ENCODE measurements around the gene JPH4.
"Not testable (repeated sequence)": the region's sequence is repeated elsewhere in the genome, so short reads cannot be mapped to it uniquely, and the experiment has no call there.

The JPH4 gene

GRCh38 chr14:23608454-23608853 is 29.9 kb upstream of the JPH4 start:
- no peak for DNase-seq

- no peak for DNase-seq
Measured at GRCh38 chr14:23605931-23606585, 27.5 kb upstream of the JPH4 start.

GRCh38 chr14:23604675-23605170 is 26.1 kb upstream of the JPH4 start:
- DNase-seq = no peak

GRCh38 chr14:23604148-23604547 is 25.6 kb upstream of the JPH4 start:
- DNase-seq = no peak

- no peak for DNase-seq
Measured at GRCh38 chr14:23603103-23603502, 24.5 kb upstream of the JPH4 start.

GRCh38 chr14:23602181-23603095 is 23.8 kb upstream of the JPH4 start:
- DNase-seq = no peak

GRCh38 chr14:23601845-23602180 is 23.2 kb upstream of the JPH4 start:
- no peak for DNase-seq

- DNase-seq = no peak
Measured at GRCh38 chr14:23601424-23601823, 22.8 kb upstream of the JPH4 start.

- no peak for DNase-seq
Measured at GRCh38 chr14:23600806-23601205, 22.2 kb upstream of the JPH4 start.

GRCh38 chr14:23600322-23600707 is 21.7 kb upstream of the JPH4 start:
- no peak for DNase-seq

- not testable (repeated sequence) for DNase-seq
Measured at GRCh38 chr14:23594191-23594590, 15.6 kb upstream of the JPH4 start.

- no peak for DNase-seq
Measured at GRCh38 chr14:23590198-23590597, 11.6 kb upstream of the JPH4 start.

GRCh38 chr14:23589606-23590005 is 11.0 kb upstream of the JPH4 start:
- no peak for DNase-seq

GRCh38 chr14:23588884-23589598 is 10.5 kb upstream of the JPH4 start:
- DNase-seq = peak; percentile 81

- not testable (repeated sequence) for DNase-seq
Measured at GRCh38 chr14:23584527-23585203, 6.1 kb upstream of the JPH4 start.

- DNase-seq = not testable (repeated sequence)
Measured at GRCh38 chr14:23583761-23584526, 5.4 kb upstream of the JPH4 start.

- no peak for DNase-seq
Measured at GRCh38 chr14:23582906-23583760, 4.5 kb upstream of the JPH4 start.

GRCh38 chr14:23580948-23581281 is 2.3 kb upstream of the JPH4 start:
- DNase-seq = no peak

GRCh38 chr14:23580152-23580926 is 1.7 kb upstream of the JPH4 start:
- DNase-seq = no peak

- no peak for DNase-seq
Measured at GRCh38 chr14:23579739-23580138, 1.1 kb upstream of the JPH4 start.

- DNase-seq = no peak
Measured at GRCh38 chr14:23579311-23579630, 681 bp upstream of the JPH4 start.
